HepG2 (cell line): ENCODE results near the gene CCDC106. TPM values are rescaled to one million over a fixed set of nuclear protein-coding genes. Genes with fewer than 3 reads are reported as not detected.
A peak's percentile ranks its signal among the peaks of the same experiment; 100 is the strongest.

ENCODE experiments used
- ATF4 ChIP-seq, 2 experiments: fragments of 450-650 bp in 1 of 2; sonication (generic) in 1 of 2; formaldehyde crosslinking; IDR thresholded peaks; 2 replicates each; pipeline versions ENCODE4 v1.5.0 to v1.8.0; 2020 to 2022; ENCODE audit warnings: mild to moderate bottlenecking in 1 of 2, missing genetic modification reagents in 1 of 2
- MLXIP ChIP-seq: sonication (generic); formaldehyde crosslinking; IDR thresholded peaks from 2 replicates; pipeline ENCODE4 v1.9.0; 2021; ENCODE audit warnings: missing genetic modification reagents, borderline replicate concordance
- MYPOP ChIP-seq: sonication (generic); formaldehyde crosslinking; IDR thresholded peaks from 2 replicates; pipeline ENCODE4 v1.8.1; 2023; ENCODE audit warnings: mild to moderate bottlenecking, moderate library complexity, missing genetic modification reagents
- ZBTB39 ChIP-seq: sonication (generic); formaldehyde crosslinking; IDR thresholded peaks from 2 replicates; pipeline ENCODE4 v1.5.0; 2020; ENCODE audit warnings: missing genetic modification reagents
- ZBTB40 ChIP-seq, 2 experiments: fragments of 450-650 bp in 1 of 2; sonication (generic) in 1 of 2; formaldehyde crosslinking in 1 of 2; IDR thresholded peaks; 2 replicates each; pipeline versions ENCODE4 v1.6.1 to v1.8.0; 2016 to 2022; ENCODE audit warnings: antibody characterized with exemption in 1 of 2, mild to moderate bottlenecking in 1 of 2, missing genetic modification reagents in 1 of 2
- ZNF263 ChIP-seq: sonication (generic); formaldehyde crosslinking; IDR thresholded peaks from 2 replicates; pipeline ENCODE4 v1.4.0; 2020; ENCODE audit warnings: missing genetic modification reagents
- ZNF792 ChIP-seq: IDR thresholded peaks from 2 replicates; pipeline ENCODE4 v1.6.1; 2016
- ZUFSP ChIP-seq: sonication (generic); formaldehyde crosslinking; IDR thresholded peaks from 2 replicates; pipeline ENCODE4 v1.9.0; 2021; ENCODE audit warnings: missing genetic modification reagents, mild to moderate bottlenecking, borderline replicate concordance
- polyA plus RNA-seq, 8 experiments: library from polyadenylated mRNA; depleted of rRNA in 3 of 8; stranded (reverse) in 7 of 8; unstranded in 1 of 8; fragments of >200 nt; fragmentation: Illumina TruSeq in 4 of 8; extraction: Trizol in 4 of 8; gene quantifications; 2 replicates each; pipeline versions ENCODE4 v1.2.1 to v1.2.3, GENCODE V29; 2011 to 2016; ENCODE audit warnings: low read depth in 4 of 8, missing spikeins in 1 of 8, mixed read lengths in 1 of 8; ENCODE audit not compliant: insufficient read depth in 1 of 8
- total RNA-seq, 5 experiments: library from RNA; depleted of rRNA; stranded (reverse); fragments of >200 nt; fragmentation: Illumina TruSeq; extraction: Trizol; gene quantifications; 2 replicates each; pipeline ENCODE4 v1.2.3, GENCODE V29; 2016; ENCODE audit warnings: low read depth in 1 of 5

CCDC106 gene
- total and polyA plus RNA-seq, 2 of the 13 experiments (the other 11 are each of a cell fraction or from before 2014, with no cell fraction given): 4.7 to 8.8 TPM

GRCh38 chr19:55674841-55675660 is 27.0 kb downstream of the CCDC106 start, which contains the start of gene EPN1 (continued):
- no peak for TF ChIP-seq ZBTB39 (CRISPR knock-in tag)
- no peak for TF ChIP-seq ZNF263 (CRISPR knock-in tag)
- TF ChIP-seq MLXIP (CRISPR knock-in tag): no peak
- 0 out of 4 replicates have a peak, but pooled peaks of 1 of the 2 experiments have one; percentile 12 for TF ChIP-seq ATF4 (CRISPR knock-in tag; IDR thresholded peaks at IDR 0.05)
- no peak for TF ChIP-seq ZUFSP
- no peak for TF ChIP-seq ZNF792 (CRISPR knock-in tag)
- TF ChIP-seq MYPOP (CRISPR knock-in tag): no peak
- peak; percentile 91 for TF ChIP-seq ZBTB40 (IDR thresholded peaks at IDR 0.05)
- peak; percentile 26; the same call in 1 of the 2 replicates for TF ChIP-seq ZBTB40 (CRISPR knock-in tag; IDR thresholded peaks at IDR 0.05)
